GM10248 (cell line): ENCODE data around the gene WBP2.
"Not testable (repeated sequence)": the region's sequence is repeated elsewhere in the genome, so short reads cannot be mapped to it uniquely, and the experiment has no call there.

Experiments used
- CTCF ChIA-PET: fragments of 300-600 bp; sonication (Branson Sonifier 250); formaldehyde crosslinking; extraction: SDS; loops from one replicate; lab custom pipeline; 2021; ENCODE audit warnings: antibody characterized with exemption; lab: Yijun Ruan, JAX
- POLR2A ChIA-PET: fragments of 350-650 bp; sonication (Branson Sonifier 250); formaldehyde crosslinking; extraction: SDS; loops from one replicate; lab custom pipeline; 2020; ENCODE audit warnings: antibody characterized with exemption; lab: Yijun Ruan, JAX
- DNase-seq: peaks from one replicate; pipeline ENCODE4 v3.0.0; 2012; ENCODE audit errors: extremely low spot score
- CTCF ChIP-seq: IDR thresholded peaks from 2 replicates; pipeline ENCODE4 v1.5.1; 2012; ENCODE audit warnings: mild to moderate bottlenecking, low read depth; ENCODE audit errors: extremely low read depth, missing control alignments, control extremely low read depth

WBP2 gene

GRCh38 chr17:75891022-75891604 lies 36.0 kb upstream of the WBP2 start:
- ChIA-PET CTCF (no interaction called here), POLR2A (no interaction called here)
- no peak for TF ChIP-seq CTCF
- DNase-seq = no peak

GRCh38 chr17:75889454-75889853 lies 34.3 kb upstream of the WBP2 start:
- ChIA-PET CTCF (interaction anchor here (1.0 kb wide), 1 partner anchor 28 kb away, joined by 3 read pairs; no protein-coding TSS in a partner anchor), POLR2A (interaction anchor here (0.7 kb wide), 2 partner anchors 279 to 288 kb away, joined by 3 to 7 read pairs; no protein-coding TSS in a partner anchor)
- no peak for DNase-seq
- TF ChIP-seq CTCF = no peak

- ChIA-PET CTCF (interaction anchor here (1.0 to 3.4 kb wide), 6 partner anchors 7 to 27 kb away, joined by 3 to 14 read pairs (median 4); partner anchors contain the start of gene TRIM65), POLR2A (no interaction called here)
- TF ChIP-seq CTCF = no peak
- no peak for DNase-seq
Observed at GRCh38 chr17:75888484-75888883, 33.3 kb upstream of the WBP2 start.

- not testable (repeated sequence) for DNase-seq
- CTCF ChIA-PET = interaction anchor here (1.6 to 3.4 kb wide), 2 partner anchors 10 to 12 kb away, joined by 5 to 14 read pairs; partner anchors contain the start of gene TRIM65
- POLR2A ChIA-PET = interaction anchor here (0.6 kb wide), 1 partner anchor 11 kb away, joined by 4 read pairs; the partner anchor contains the start of gene TRIM65
Observed at GRCh38 chr17:75885860-75886259, 30.7 kb upstream of the WBP2 start.

GRCh38 chr17:75885431-75885830 lies 30.3 kb upstream of the WBP2 start:
- ChIA-PET POLR2A (no interaction called here), CTCF (interaction anchor here (3.4 kb wide), 1 partner anchor 10 kb away, joined by 14 read pairs; the partner anchor contains the start of gene TRIM65)
- TF ChIP-seq CTCF = no peak
- DNase-seq = no peak

- POLR2A ChIA-PET = interaction anchor here (0.7 to 0.8 kb wide), 2 partner anchors 16 to 385 kb away, joined by 4 to 6 read pairs; no protein-coding TSS in a partner anchor
Observed at GRCh38 chr17:75881678-75882454, 26.7 kb upstream of the WBP2 start.

More at GRCh38 chr17:75881678-75882454, 26.7 kb upstream of the WBP2 start:
- no peak for TF ChIP-seq CTCF
- CTCF ChIA-PET = interaction anchor here (1.3 to 1.7 kb wide), 3 partner anchors 12 to 132 kb away, joined by 3 to 5 read pairs (median 3); no protein-coding TSS in a partner anchor
- DNase-seq = no peak
